Neural progenitor cell (in vitro differentiated cells): Measurements from ENCODE around the gene HTATIP2.

Experiments
- EZH2 ChIP-seq: fragments of 200-600 bp; sonication (generic); IDR thresholded peaks from 2 replicates; pipeline ENCODE4 v1.6.1; 2017; ENCODE audit warnings: antibody characterized with exemption, mild to moderate bottlenecking, moderate library complexity
- EZH2phosphoT487 ChIP-seq: fragments of 200-600 bp; sonication (generic); IDR thresholded peaks from 2 replicates; pipeline ENCODE4 v1.6.1; 2017; ENCODE audit warnings: antibody characterized with exemption

- TF ChIP-seq EZH2 = no peak
- no peak for TF ChIP-seq EZH2phosphoT487
Measured at GRCh38 chr11:20321177-20321576, 42.3 kb upstream of the HTATIP2 start.
